HepG2 (cell line): ENCODE data around the gene CDH22. TPM values are rescaled to one million over a fixed set of nuclear protein-coding genes. Genes with fewer than 3 reads are reported as not detected.

Experiments
- ELF4 ChIP-seq: sonication (generic); formaldehyde crosslinking; IDR thresholded peaks from 2 replicates; pipeline ENCODE4 v1.5.0; 2020; ENCODE audit warnings: missing genetic modification reagents, mild to moderate bottlenecking, moderate library complexity, borderline replicate concordance
- ETV5 ChIP-seq: IDR thresholded peaks from 2 replicates; pipeline ENCODE4 v1.6.1; 2018; ENCODE audit warnings: missing biosample characterization, missing genetic modification reagents, inconsistent platforms, borderline replicate concordance
- FOSL2 ChIP-seq: sonication (generic); formaldehyde crosslinking; IDR thresholded peaks from 2 replicates; pipeline ENCODE4 v1.4.0; 2020; ENCODE audit warnings: missing genetic modification reagents
- FOXA3 ChIP-seq: IDR thresholded peaks from 2 replicates; pipeline ENCODE4 v1.6.1; 2016; ENCODE audit warnings: missing genetic modification reagents, missing compliant biosample characterization
- FOXM1 ChIP-seq: sonication (generic); formaldehyde crosslinking; IDR thresholded peaks from 2 replicates; pipeline ENCODE4 v1.5.0; 2020; ENCODE audit warnings: missing genetic modification reagents
- GATAD1 ChIP-seq: IDR thresholded peaks from 2 replicates; pipeline ENCODE4 v1.6.1; 2016; ENCODE audit warnings: missing genetic modification reagents, missing compliant biosample characterization
- KLF11 ChIP-seq: IDR thresholded peaks from 2 replicates; pipeline ENCODE4 v1.6.1; 2016; ENCODE audit warnings: missing compliant biosample characterization
- KMT2B ChIP-seq: IDR thresholded peaks from 2 replicates; pipeline ENCODE4 v1.6.1; 2016; ENCODE audit warnings: missing genetic modification reagents, missing compliant biosample characterization
- MXD3 ChIP-seq: IDR thresholded peaks from 2 replicates; pipeline ENCODE4 v1.6.1; 2016; ENCODE audit warnings: mild to moderate bottlenecking, missing biosample characterization, missing genetic modification reagents
- NFIB ChIP-seq: sonication (generic); formaldehyde crosslinking; IDR thresholded peaks from 2 replicates; pipeline ENCODE4 v1.9.0; 2021; ENCODE audit warnings: missing genetic modification reagents, mild to moderate bottlenecking, borderline replicate concordance
- PHF20 ChIP-seq: sonication (generic); formaldehyde crosslinking; IDR thresholded peaks from 2 replicates; pipeline ENCODE4 v1.5.0; 2020; ENCODE audit warnings: mild to moderate bottlenecking, missing genetic modification reagents
- SATB2 ChIP-seq: sonication (generic); formaldehyde crosslinking; IDR thresholded peaks from 2 replicates; pipeline ENCODE4 v1.5.0; 2020; ENCODE audit warnings: missing genetic modification reagents
- SOX13 ChIP-seq, 3 experiments: fragments of 450-650 bp in 1 of 3; sonication (generic) in 1 of 3; formaldehyde crosslinking in 1 of 3; IDR thresholded peaks in 2 of 3; conservative IDR thresholded peaks in 1 of 3; 2 replicates each; pipeline versions ENCODE4 v1.5.0 to v1.6.1; 2016 to 2020; ENCODE audit warnings: antibody characterized with exemption in 1 of 3, mild to moderate bottlenecking in 1 of 3, missing compliant biosample characterization in 1 of 3, missing genetic modification reagents in 1 of 3, moderate library complexity in 1 of 3
- ZBTB42 ChIP-seq: sonication (generic); formaldehyde crosslinking; IDR thresholded peaks from 2 replicates; pipeline ENCODE4 v1.5.0; 2020; ENCODE audit warnings: mild to moderate bottlenecking, missing genetic modification reagents
- ZBTB7A ChIP-seq: sonication (generic); formaldehyde crosslinking; IDR thresholded peaks from 2 replicates; pipeline ENCODE4 v1.8.0; 2022; ENCODE audit warnings: mild to moderate bottlenecking, missing genetic modification reagents
- ZNF124 ChIP-seq: sonication (generic); formaldehyde crosslinking; IDR thresholded peaks from 2 replicates; pipeline ENCODE4 v1.4.0; 2020; ENCODE audit warnings: missing genetic modification reagents
- ZNF253 ChIP-seq: sonication (generic); formaldehyde crosslinking; IDR thresholded peaks from 2 replicates; pipeline ENCODE4 v1.8.0; 2022; ENCODE audit warnings: mild to moderate bottlenecking, missing genetic modification reagents, borderline replicate concordance
- ZNF572 ChIP-seq: sonication (generic); formaldehyde crosslinking; IDR thresholded peaks from 2 replicates; pipeline ENCODE4 v1.5.1; 2020; ENCODE audit warnings: mild to moderate bottlenecking, missing genetic modification reagents
- ZNF605 ChIP-seq: sonication (generic); formaldehyde crosslinking; IDR thresholded peaks from 2 replicates; pipeline ENCODE4 v1.8.0; 2022; ENCODE audit warnings: mild to moderate bottlenecking, missing genetic modification reagents
- ZNF749 ChIP-seq: sonication (generic); formaldehyde crosslinking; IDR thresholded peaks from 2 replicates; pipeline ENCODE4 v1.8.0; 2022; ENCODE audit warnings: mild to moderate bottlenecking, missing genetic modification reagents, moderate library complexity, borderline replicate concordance
- ZNF766 ChIP-seq: sonication (generic); formaldehyde crosslinking; IDR thresholded peaks from 2 replicates; pipeline ENCODE4 v1.5.0; 2020; ENCODE audit warnings: missing genetic modification reagents, borderline replicate concordance
- ZNF790 ChIP-seq: sonication (generic); formaldehyde crosslinking; IDR thresholded peaks from 2 replicates; pipeline ENCODE4 v1.8.0; 2022; ENCODE audit warnings: missing genetic modification reagents, mild to moderate bottlenecking, borderline replicate concordance
- ZNF83 ChIP-seq: sonication (generic); formaldehyde crosslinking; IDR thresholded peaks from 2 replicates; pipeline ENCODE4 v1.4.0; 2020; ENCODE audit warnings: missing genetic modification reagents, mild to moderate bottlenecking, borderline replicate concordance
- polyA plus RNA-seq, 8 experiments: library from polyadenylated mRNA; depleted of rRNA in 3 of 8; stranded (reverse) in 7 of 8; unstranded in 1 of 8; fragments of >200 nt; fragmentation: Illumina TruSeq in 4 of 8; extraction: Trizol in 4 of 8; gene quantifications; 2 replicates each; pipeline versions ENCODE4 v1.2.1 to v1.2.3, GENCODE V29; 2011 to 2016; ENCODE audit warnings: low read depth in 4 of 8, missing spikeins in 1 of 8, mixed read lengths in 1 of 8; ENCODE audit not compliant: insufficient read depth in 1 of 8
- total RNA-seq, 5 experiments: library from RNA; depleted of rRNA; stranded (reverse); fragments of >200 nt; fragmentation: Illumina TruSeq; extraction: Trizol; gene quantifications; 2 replicates each; pipeline ENCODE4 v1.2.3, GENCODE V29; 2016; ENCODE audit warnings: low read depth in 1 of 5
- TF ChIP-seq, protein P1 (sequence below): sonication (generic); formaldehyde crosslinking; IDR thresholded peaks from 2 replicates; pipeline ENCODE4 v1.4.0; 2020; ENCODE audit warnings: missing genetic modification reagents
- TF ChIP-seq, protein P2 (sequence below): IDR thresholded peaks from 2 replicates; pipeline ENCODE4 v1.6.1; 2018; ENCODE audit warnings: missing genetic modification reagents, mild to moderate bottlenecking, missing compliant biosample characterization
- TF ChIP-seq, protein P3 (sequence below): fragments of 450-650 bp; IDR thresholded peaks from 2 replicates; pipeline ENCODE4 v1.6.1; 2016

Gene CDH22
- total and polyA plus RNA-seq, 2 of the 13 experiments (the other 11 are each of a cell fraction or from before 2014, with no cell fraction given): not detected

DNA sequence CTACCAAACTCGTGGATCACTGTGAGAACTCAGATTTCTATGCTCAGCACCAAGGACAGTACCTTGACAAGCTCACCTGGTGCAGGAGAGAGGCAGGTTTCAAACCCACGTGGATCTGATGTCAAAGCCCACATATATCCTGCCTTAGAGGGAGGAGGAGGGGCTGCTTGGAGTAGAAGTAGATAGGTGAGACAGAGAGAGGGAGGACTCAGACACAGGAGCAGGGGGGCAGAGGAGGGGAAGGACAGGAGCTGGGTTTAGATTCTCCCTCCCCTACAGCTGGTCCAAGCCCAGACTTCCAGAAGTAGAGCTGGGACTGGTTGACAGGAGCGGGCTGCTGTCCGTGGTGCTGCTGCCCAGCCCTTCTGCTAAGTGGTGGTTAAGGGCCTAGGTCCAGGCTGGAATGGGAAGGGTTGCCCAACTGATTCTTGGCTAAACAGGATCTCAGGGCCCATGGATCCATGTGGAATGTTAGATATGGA is 77.5 kb downstream of the CDH22 start (continued):
- TF ChIP-seq ZNF124 (CRISPR knock-in tag): peak; percentile 70; the same call in 1 of the 2 replicates
- TF ChIP-seq ZNF605 (CRISPR knock-in tag): peak; percentile 70; the same call in 1 of the 2 replicates
- no peak for TF ChIP-seq FOXM1 (CRISPR knock-in tag)
- TF ChIP-seq ZBTB42 (CRISPR knock-in tag): no peak
- TF ChIP-seq, protein P1, sequence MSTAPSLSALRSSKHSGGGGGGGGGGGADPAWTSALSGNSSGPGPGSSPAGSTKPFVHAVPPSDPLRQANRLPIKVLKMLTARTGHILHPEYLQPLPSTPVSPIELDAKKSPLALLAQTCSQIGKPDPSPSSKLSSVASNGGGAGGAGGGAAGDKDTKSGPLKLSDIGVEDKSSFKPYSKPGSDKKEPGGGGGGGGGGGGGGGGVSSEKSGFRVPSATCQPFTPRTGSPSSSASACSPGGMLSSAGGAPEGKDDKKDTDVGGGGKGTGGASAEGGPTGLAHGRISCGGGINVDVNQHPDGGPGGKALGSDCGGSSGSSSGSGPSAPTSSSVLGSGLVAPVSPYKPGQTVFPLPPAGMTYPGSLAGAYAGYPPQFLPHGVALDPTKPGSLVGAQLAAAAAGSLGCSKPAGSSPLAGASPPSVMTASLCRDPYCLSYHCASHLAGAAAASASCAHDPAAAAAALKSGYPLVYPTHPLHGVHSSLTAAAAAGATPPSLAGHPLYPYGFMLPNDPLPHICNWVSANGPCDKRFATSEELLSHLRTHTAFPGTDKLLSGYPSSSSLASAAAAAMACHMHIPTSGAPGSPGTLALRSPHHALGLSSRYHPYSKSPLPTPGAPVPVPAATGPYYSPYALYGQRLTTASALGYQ: no peak
- TF ChIP-seq KLF11 (CRISPR knock-in tag): 0 out of 2 replicates have a peak, but pooled peaks have one; percentile 64
- 0 out of 2 replicates have a peak, but pooled peaks have one; percentile 21 for TF ChIP-seq FOSL2
- TF ChIP-seq ELF4 (CRISPR knock-in tag): 0 out of 2 replicates have a peak, but pooled peaks have one; percentile 35
- TF ChIP-seq ZNF253 (CRISPR knock-in tag): 0 out of 2 replicates have a peak, but pooled peaks have one; percentile 66
- peak; percentile 57; the same call in 1 of the 2 replicates for TF ChIP-seq GATAD1
- peak; percentile 41; the same call in 1 of the 2 replicates for TF ChIP-seq PHF20 (CRISPR knock-in tag)
- TF ChIP-seq ZNF766 (CRISPR knock-in tag): peak; percentile 48; the same call in 1 of the 2 replicates
- 0 out of 2 replicates have a peak, but pooled peaks have one; percentile 47 for TF ChIP-seq ZNF790 (CRISPR knock-in tag)
- TF ChIP-seq, protein P2, sequence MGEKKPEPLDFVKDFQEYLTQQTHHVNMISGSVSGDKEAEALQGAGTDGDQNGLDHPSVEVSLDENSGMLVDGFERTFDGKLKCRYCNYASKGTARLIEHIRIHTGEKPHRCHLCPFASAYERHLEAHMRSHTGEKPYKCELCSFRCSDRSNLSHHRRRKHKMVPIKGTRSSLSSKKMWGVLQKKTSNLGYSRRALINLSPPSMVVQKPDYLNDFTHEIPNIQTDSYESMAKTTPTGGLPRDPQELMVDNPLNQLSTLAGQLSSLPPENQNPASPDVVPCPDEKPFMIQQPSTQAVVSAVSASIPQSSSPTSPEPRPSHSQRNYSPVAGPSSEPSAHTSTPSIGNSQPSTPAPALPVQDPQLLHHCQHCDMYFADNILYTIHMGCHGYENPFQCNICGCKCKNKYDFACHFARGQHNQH (CRISPR knock-in tag): peak; percentile 58; the same call in 1 of the 2 replicates
- peak; percentile 82 for TF ChIP-seq ZNF749 (CRISPR knock-in tag)
- no peak for TF ChIP-seq SATB2 (CRISPR knock-in tag)
- TF ChIP-seq FOXA3 (CRISPR knock-in tag): no peak
- TF ChIP-seq ETV5: peak; percentile 52; the same call in 1 of the 2 replicates
- TF ChIP-seq ZNF83 (CRISPR knock-in tag): 0 out of 2 replicates have a peak, but pooled peaks have one; percentile 75
- TF ChIP-seq MXD3 (CRISPR knock-in tag): peak; percentile 83; the same call in 1 of the 2 replicates
- TF ChIP-seq, protein P3, sequence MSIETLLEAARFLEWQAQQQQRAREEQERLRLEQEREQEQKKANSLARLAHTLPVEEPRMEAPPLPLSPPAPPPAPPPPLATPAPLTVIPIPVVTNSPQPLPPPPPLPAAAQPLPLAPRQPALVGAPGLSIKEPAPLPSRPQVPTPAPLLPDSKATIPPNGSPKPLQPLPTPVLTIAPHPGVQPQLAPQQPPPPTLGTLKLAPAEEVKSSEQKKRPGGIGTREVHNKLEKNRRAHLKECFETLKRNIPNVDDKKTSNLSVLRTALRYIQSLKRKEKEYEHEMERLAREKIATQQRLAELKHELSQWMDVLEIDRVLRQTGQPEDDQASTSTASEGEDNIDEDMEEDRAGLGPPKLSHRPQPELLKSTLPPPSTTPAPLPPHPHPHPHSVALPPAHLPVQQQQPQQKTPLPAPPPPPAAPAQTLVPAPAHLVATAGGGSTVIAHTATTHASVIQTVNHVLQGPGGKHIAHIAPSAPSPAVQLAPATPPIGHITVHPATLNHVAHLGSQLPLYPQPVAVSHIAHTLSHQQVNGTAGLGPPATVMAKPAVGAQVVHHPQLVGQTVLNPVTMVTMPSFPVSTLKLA: no peak
- TF ChIP-seq ZNF572 (CRISPR knock-in tag): no peak
- TF ChIP-seq NFIB (CRISPR knock-in tag): no peak
- peak; percentile 61; the same call in 1 of the 2 replicates for TF ChIP-seq KMT2B (CRISPR knock-in tag)
- peak; percentile 43; the same call in 1 of the 2 replicates for TF ChIP-seq ZBTB7A
- no peak for TF ChIP-seq SOX13 (IDR thresholded peaks at IDR 0.05)
- TF ChIP-seq SOX13 (CRISPR knock-in tag; conservative IDR thresholded peaks at IDR 0.05 in 1 of 2, IDR thresholded peaks at IDR 0.05 in 1 of 2): 0 out of 4 replicates have a peak, but pooled peaks of 1 of the 2 experiments have one; percentile 17
